NCI-H1048 (cell line): ENCODE data around the gene ASTN2.

ENCODE experiments used
- DNase-seq: peaks from one replicate; lab custom pipeline; 2025; lab: John Stamatoyannopoulos, UW

The ASTN2 gene

GRCh38 chr9:117249799-117250198 lies 165.1 kb downstream of the ASTN2 start:
- DNase-seq, result no peak

DNA sequence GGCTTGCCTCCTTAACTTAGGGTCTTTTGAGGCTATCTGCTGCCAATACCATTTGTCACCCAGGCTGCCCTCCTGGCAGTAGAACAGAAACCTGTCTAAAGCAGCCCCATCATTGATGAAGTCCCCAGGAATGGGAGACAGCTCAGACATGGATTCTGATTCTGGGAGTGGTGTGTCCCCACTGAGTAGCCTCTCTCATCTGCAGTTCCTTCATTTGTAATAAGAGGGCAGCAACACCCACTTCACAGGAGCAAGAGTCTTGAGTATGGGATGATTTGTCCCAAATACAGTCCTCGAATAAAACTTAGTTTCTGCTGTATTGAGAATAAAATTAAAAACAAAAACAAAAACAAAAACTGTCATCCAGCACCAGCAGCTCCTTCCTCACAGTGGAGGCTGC lies 167.6 kb downstream of the ASTN2 start:
- DNase-seq, result no peak

DNA sequence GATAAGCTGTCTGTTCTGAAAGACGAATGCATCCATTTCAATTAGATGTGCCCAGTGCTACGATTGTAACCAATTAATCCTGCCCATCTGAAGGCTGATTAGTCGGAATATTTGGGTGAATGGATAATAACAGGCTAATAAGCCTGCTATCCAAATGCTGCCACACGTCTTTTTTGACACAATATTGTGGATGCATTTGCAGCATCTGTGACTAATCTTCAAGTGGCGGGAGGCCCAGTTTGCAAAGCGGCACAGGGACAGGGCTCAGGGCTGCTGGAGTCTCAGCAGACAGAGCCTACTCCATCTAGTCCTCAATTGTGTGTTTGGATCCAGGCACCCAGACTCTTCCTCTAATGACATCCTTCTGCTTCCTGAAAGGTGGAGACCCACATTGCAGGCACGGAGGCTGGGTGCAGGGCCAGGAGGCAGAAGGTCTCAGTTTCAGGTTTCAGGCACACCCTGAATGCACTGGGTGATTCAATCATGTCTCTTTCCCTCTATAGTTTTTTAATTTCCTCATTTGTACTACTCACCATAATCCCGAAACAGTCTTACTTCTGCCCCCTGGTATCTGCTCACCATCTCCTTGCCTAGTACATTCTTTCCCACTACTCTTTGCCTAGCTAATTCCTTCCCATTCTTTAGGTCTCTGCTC lies 169.6 kb downstream of the ASTN2 start:
- no peak for DNase-seq

GRCh38 chr9:117242082-117242481 lies 172.8 kb downstream of the ASTN2 start:
- DNase-seq, result no peak

DNA sequence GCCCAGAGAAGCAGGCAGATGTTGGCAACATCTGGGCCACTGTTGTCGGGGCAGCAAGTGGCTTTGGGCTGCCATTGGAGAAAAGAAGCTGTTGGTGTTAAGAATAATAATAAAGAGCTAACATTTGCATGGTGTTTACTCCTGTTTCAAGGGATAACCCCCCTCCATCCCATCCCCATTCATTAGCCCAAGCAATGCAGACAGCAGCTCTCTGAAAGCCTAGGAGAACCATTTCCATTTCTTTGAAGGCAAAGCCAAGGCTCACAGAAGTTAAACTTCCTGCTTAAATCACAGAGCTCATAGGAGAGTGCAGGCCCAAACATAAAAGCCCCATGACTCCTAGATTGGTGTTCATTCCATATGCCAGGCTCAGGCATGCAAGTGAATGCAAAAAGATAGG lies 175.4 kb downstream of the ASTN2 start:
- DNase-seq, result no peak

DNA sequence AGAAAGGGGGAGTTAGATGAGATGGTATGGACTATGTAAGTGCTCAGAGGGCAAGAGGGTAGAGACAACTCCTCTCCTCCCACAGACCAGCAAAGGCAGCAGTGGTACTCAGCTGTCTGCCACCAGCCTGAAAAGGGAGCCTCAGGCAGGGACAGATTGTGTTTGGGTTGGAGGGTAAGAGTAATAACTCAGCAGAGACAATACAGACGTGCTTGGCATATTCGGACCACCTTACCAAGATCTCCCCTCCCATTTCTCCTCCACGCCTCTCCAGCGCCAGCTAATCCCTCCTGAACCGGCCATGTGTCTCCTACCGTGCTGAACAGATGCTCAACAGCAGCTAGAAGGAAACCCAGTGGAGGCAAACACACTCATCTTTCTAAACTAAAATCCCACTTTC lies 180.8 kb downstream of the ASTN2 start:
- DNase-seq, result no peak

GRCh38 chr9:117233016-117233415 lies 181.8 kb downstream of the ASTN2 start:
- no peak for DNase-seq

- DNase-seq, result no peak
These were observed 182.6 kb downstream of the ASTN2 start for GRCh38 chr9:117232281-117232680.

DNA sequence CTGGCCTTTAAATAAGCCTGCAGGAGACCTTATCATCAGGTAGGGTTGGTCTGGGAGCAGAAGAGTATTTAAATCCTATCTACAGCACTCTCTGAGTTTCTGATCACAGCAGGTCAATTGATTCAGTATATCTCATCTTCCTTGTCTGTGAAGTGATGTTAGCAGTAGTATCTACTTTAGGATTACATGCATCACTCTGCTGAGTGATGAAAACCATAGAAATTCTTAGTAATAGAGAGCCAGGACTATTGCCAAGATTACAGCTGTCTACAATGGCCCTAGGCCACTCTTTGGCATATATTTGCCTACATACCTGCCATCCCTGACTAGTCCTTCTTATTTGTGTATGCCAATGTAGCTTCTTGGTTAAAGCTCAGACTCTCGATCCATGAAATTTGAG lies 183.8 kb downstream of the ASTN2 start:
- no peak for DNase-seq

DNA sequence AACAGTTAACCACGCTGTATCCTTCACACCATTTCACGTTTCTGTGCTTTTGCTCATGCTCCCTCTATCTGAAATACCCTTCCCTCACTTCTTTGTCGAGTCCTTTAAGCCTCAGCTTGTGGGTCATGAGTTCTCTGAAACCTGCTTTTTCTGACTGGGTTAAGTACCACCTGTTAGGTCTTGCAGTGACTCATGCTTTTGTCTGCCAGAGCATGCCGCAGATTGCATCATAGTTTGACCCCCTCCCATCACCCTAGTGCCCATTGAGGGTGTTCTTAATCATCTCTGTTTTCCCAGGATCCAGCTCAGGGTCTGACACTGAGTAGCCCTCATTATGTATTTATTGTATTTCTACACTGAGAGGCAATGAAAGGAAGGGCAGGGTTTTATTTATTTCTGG lies 190.2 kb downstream of the ASTN2 start:
- DNase-seq, result no peak

- DNase-seq, result no peak
These were observed 195.9 kb downstream of the ASTN2 start for GRCh38 chr9:117218951-117219350.

- DNase-seq, result no peak
These were observed 200.4 kb downstream of the ASTN2 start for GRCh38 chr9:117214416-117214815.

DNA sequence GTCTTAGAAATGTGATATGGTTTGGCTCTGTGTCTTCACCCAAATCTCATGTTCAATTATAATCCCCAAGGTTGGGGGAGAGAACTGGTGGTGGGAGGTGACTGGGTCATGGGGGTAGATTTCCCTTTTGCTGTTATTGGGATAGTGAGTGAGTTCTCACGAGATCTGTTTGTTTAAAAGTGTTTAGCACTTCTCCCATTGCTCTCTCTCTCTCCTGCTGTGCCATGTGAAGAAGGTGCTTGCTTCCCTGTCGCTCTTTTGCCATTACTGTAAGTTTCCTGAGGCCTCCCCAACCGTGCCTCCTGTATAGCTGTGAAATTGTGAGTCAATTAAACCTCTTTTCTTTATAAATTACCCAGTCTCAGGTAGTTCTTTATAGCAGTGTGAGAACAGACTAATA lies 203.6 kb downstream of the ASTN2 start:
- DNase-seq, result no peak

DNA sequence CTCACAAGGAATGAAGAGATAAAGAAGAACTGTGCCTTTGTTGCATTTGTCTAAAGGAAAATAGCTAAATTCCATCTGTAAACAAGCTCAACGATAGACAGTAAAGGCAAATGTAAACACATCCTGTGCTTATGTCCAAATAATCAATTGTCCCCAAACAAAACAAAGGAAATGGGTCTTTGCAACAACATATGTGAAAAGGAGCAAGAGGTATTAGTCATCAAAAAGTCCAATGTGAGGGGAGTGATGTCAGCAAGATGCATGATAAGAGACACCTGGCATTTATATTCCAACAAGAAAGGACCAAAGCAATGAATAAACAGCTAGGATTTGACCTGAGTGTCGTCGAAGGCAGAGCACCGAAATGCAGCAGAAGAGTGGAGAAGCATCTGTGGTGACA lies 209.1 kb downstream of the ASTN2 start:
- no peak for DNase-seq

DNA sequence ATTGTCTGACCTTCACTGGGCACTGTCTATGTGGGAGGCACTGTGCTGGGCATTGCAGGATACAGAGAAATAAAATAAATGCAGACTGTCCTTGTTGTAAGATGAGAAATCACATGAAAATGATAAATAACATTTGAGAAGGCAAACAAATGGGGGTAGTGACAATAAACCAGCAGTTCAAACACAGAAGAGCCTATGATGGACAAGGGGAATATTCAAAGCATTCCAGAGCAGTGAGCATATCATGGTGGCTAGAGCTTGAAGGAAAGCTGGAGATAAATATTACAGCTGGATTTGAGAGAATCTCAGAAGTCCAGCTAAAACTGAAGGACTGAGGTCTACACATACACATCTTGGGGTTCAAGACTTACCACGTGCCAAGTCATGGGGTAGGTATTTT lies 209.9 kb downstream of the ASTN2 start:
- DNase-seq, result no peak

DNA sequence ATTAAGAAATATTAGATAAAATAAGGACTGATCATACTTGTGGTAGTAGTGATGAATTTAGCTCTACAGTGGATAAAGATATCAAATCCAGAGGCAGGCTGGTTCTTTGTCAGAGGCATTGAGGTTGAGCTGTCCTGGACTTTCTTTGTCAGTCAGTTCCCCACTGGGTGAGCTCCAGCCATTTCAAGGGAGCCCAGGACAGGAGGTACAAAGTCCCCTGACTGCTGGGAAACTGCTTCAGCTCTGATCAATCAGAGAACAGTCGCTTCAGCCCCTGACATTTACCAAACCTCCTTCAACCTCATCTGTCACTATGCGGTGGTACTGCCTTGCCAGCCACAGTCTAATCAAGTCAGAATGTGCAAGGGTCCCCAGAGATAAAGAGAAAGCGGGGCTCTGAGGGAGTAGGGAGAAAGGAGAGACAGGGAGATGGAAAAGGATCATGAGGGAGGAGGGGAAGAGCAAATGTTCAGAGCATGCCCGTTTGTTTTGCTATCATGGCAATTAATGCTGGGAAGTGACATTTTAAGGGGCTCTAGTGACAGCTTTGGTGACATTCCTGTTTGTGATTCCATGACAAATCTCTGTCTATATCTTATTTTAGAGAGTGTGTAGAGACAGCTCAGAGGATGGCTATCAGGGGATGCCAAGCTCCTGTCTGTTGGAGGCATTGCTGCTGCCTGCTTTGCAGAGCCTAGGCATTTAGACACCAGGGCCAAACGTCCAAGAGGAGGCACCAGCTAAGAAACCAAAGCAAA lies 223.2 kb downstream of the ASTN2 start:
- DNase-seq, result no peak

GRCh38 chr9:117189121-117189520 lies 225.7 kb downstream of the ASTN2 start:
- no peak for DNase-seq

DNA sequence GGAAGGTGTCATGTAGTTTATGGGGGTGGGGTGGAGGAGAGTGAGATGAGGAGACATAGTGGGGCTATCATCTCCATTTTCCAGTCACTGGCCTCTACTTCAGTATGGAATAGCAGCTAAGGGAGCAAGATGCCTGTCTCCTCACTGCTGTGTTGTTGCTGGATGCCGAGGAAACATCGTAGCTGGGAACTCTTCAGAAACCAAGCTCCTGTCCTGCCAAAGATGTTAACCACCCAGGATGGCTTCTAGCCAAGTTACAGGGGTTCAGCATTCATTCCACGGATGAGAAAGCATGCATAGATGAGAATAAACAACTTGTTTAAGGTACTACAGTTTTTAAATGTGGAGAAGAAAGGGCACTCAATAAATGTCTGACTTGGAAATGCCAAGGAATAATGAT lies 226.5 kb downstream of the ASTN2 start:
- no peak for DNase-seq

GRCh38 chr9:117187498-117187897 lies 227.4 kb downstream of the ASTN2 start:
- DNase-seq, result no peak

GRCh38 chr9:117184173-117184572 lies 230.7 kb downstream of the ASTN2 start:
- no peak for DNase-seq

DNA sequence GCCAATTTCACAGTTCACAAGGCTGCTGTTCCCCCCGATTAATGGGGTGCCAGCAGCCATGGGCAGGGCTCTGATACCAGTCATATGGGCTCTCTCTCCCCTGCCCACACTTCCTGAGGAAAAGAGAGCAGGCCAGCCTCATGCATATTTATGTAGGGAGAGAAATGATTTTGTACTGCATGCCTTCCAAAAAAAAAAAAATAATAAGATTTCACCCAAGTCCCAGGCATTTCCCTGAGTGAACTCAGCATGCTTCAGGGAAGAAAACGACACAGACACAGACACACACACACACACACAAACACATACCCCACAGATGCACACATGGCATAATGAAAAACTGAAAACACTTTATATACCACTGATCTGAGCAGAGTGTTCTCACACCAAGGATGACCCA lies 232.8 kb downstream of the ASTN2 start:
- DNase-seq, result no peak

GRCh38 chr9:117180896-117181445 lies 233.9 kb downstream of the ASTN2 start:
- no peak for DNase-seq

DNA sequence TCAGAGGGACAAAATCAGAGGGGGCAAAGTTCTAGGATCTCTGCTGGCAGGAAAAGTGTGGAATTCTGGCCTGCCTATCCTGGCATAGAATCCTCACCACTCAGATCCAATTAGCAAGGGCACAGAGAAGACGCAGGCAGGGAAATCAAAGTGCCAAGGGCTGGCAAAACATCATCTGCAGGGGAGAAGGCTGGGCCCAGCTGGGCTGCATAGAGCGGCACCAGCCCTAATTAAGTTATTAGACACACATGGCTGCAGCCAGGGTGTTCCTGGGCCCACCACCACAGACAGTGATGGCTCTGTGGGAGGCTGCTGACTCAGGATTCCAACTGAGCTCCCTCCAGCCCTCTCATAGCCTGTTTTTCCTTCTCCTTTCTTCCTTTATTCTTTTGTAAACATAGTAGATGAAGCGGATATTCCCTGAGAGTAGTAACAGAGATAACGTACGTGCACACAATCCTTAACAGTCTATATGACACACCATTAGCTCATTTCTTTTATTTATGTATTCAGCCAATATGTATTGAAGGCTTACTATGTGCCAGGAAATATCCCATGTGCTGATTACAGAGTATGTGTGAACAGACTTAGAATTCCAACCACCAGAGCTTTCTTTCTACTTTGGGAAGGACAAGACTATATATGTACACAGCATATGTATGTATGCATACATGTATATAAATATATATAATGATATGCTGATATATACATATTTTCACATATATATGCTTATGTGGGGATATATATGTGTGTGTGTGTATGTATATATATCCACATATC lies 236.1 kb downstream of the ASTN2 start:
- no peak for DNase-seq
